Endothelial cell of umbilical vein (primary cell): Measurements from ENCODE around the gene DIPK1A. TPM values are rescaled to one million over a fixed set of nuclear protein-coding genes. Genes with fewer than 3 reads are reported as not detected.

Experiments
- BruUV-seq: library from RNA; stranded (reverse); fragments of 400-500 nt; replicated peaks from 2 replicates; lab custom pipeline; 2021; lab: Mats Ljungman, UMichigan
- CTCF ChIA-PET: fragments of 300-600, 350-600 bp; sonication (Branson Sonifier 250); formaldehyde crosslinking; loops from one replicate; lab custom pipeline; 2021; ENCODE audit warnings: antibody characterized with exemption, inconsistent platforms; lab: Charles Lee
- POLR2A ChIA-PET: fragments of 300-600, 350-600 bp; sonication (Branson Sonifier 250); formaldehyde crosslinking; loops from one replicate; lab custom pipeline; 2021; ENCODE audit warnings: antibody characterized with exemption, inconsistent platforms; lab: Charles Lee
- DNase-seq: peaks from one replicate; pipeline ENCODE4 v3.0.0-alpha.2; 2011; ENCODE audit warnings: low read depth, low spot score
- FAIRE-seq: peaks from 2 replicates; lab custom pipeline; 2011; peaks lifted over from hg19 to GRCh38; lab: Jason Lieb, UNC
- H2AFZ ChIP-seq: 2 replicates; pipeline ENCODE4 v1.6.0; 2012; ENCODE audit warnings: low read depth, low read length, control low read depth, inconsistent platforms
- H3K27ac ChIP-seq: 2 replicates; pipeline ENCODE4 v1.5.1; 2011; ENCODE audit warnings: low read depth, mild to moderate bottlenecking, control low read depth, low read length, moderate library complexity; ENCODE audit not compliant: insufficient read depth
- H3K27me3 ChIP-seq, 2 experiments: 2 replicates each; pipeline versions ENCODE4 v1.6.0 to v1.6.1; 2011; ENCODE audit warnings: low read length in 2 of 2, mixed read lengths in 1 of 2; ENCODE audit not compliant: control insufficient read depth in 2 of 2, insufficient read depth in 2 of 2
- H3K36me3 ChIP-seq, 2 experiments: 2 replicates in 1 of 2; 3 replicates in 1 of 2; pipeline ENCODE4 v1.5.1; 2011; ENCODE audit warnings: low read length in 2 of 2, mild to moderate bottlenecking in 1 of 2, moderate library complexity in 1 of 2; ENCODE audit not compliant: control insufficient read depth in 2 of 2, insufficient read depth in 2 of 2; ENCODE audit errors: extremely low read depth in 1 of 2
- H3K4me1 ChIP-seq: 3 replicates; pipeline ENCODE4 v1.5.1; 2011; ENCODE audit warnings: mild to moderate bottlenecking, low read length; ENCODE audit not compliant: control insufficient read depth, insufficient read depth; ENCODE audit errors: extremely low read depth
- H3K4me2 ChIP-seq: 2 replicates; pipeline ENCODE4 v1.6.1; 2011; ENCODE audit warnings: low read length, control low read depth, mixed read lengths; ENCODE audit not compliant: insufficient read depth
- H3K4me3 ChIP-seq, 3 experiments: fragments of 200-600 bp in 1 of 3; sonication (generic), shearing (Covaris generic) in 1 of 3; replicated peaks in 1 of 3; 2 replicates each; pipeline ENCODE4 v1.5.1; 2011 to 2016; ENCODE audit warnings: control low read depth in 3 of 3, low read length in 3 of 3, mild to moderate bottlenecking in 2 of 3, inconsistent platforms in 1 of 3, low read depth in 1 of 3, moderate library complexity in 1 of 3; ENCODE audit not compliant: insufficient read depth in 1 of 3
- H3K79me2 ChIP-seq: 2 replicates; pipeline ENCODE4 v1.6.0; 2012; ENCODE audit warnings: low read length, inconsistent platforms; ENCODE audit not compliant: control insufficient read depth, insufficient read depth
- H3K9ac ChIP-seq: replicated peaks from 2 replicates; pipeline ENCODE3; 2011; ENCODE audit warnings: low read length, control low read depth; ENCODE audit not compliant: insufficient read depth; ENCODE audit errors: extremely low read depth
- H3K9me1 ChIP-seq: replicated peaks from 3 replicates; pipeline ENCODE4 v1.6.0; 2011; ENCODE audit warnings: mild to moderate bottlenecking, low read length; ENCODE audit not compliant: control insufficient read depth, insufficient read depth; ENCODE audit errors: extremely low read depth
- H3K9me3 ChIP-seq: replicated peaks from 2 replicates; pipeline ENCODE4 v1.5.1; 2012; ENCODE audit warnings: low read length, inconsistent platforms; ENCODE audit not compliant: control insufficient read depth, insufficient read depth
- H4K20me1 ChIP-seq: replicated peaks from 2 replicates; pipeline ENCODE3; 2011; ENCODE audit warnings: mild to moderate bottlenecking, low read length; ENCODE audit not compliant: control insufficient read depth, insufficient read depth; ENCODE audit errors: extremely low read depth
- CTCF ChIP-seq, 2 donors: IDR thresholded peaks; 1 replicate in 1 of 2; 2 replicates in 1 of 2; pipeline ENCODE4 v1.5.1; 2011; ENCODE audit warnings: low read length in 2 of 2, mild to moderate bottlenecking in 2 of 2, moderate library complexity in 2 of 2, control low read depth in 1 of 2, inconsistent platforms in 1 of 2, low read depth in 1 of 2; ENCODE audit not compliant: insufficient read depth in 1 of 2; ENCODE audit errors: extremely low read depth in 1 of 2
- EZH2 ChIP-seq: IDR thresholded peaks from 2 replicates; pipeline ENCODE4 v1.6.1; 2012; ENCODE audit warnings: borderline replicate concordance, low read depth, mild to moderate bottlenecking, moderate library complexity, low read length, inconsistent platforms; ENCODE audit not compliant: severe bottlenecking
- FOS ChIP-seq: IDR thresholded peaks from 2 replicates; pipeline ENCODE4 v1.6.1; 2011; ENCODE audit warnings: mild to moderate bottlenecking, low read length, moderate library complexity, borderline replicate concordance; ENCODE audit not compliant: insufficient read depth
- GATA2 ChIP-seq: IDR thresholded peaks from 2 replicates; pipeline ENCODE4 v1.7.0; 2011; ENCODE audit warnings: low read depth, mild to moderate bottlenecking, moderate library complexity, mixed read lengths, low read length; ENCODE audit not compliant: insufficient read length, insufficient read depth
- JUN ChIP-seq: IDR thresholded peaks from 2 replicates; pipeline ENCODE4 v1.6.1; 2011; ENCODE audit warnings: borderline replicate concordance, low read depth; ENCODE audit not compliant: insufficient read length, insufficient read depth
- MAX ChIP-seq: IDR thresholded peaks from 2 replicates; pipeline ENCODE4 v1.6.1; 2011; ENCODE audit not compliant: insufficient read depth, insufficient read length
- MYC ChIP-seq: IDR thresholded peaks from one replicate; pipeline ENCODE4 v1.6.1; 2011; ENCODE audit warnings: mild to moderate bottlenecking, low read depth, low read length
- POLR2A ChIP-seq: IDR thresholded peaks from 2 replicates; pipeline ENCODE4 v1.6.1; 2012; ENCODE audit warnings: low read depth, mild to moderate bottlenecking, control low read depth, low read length
- POLR2AphosphoS5 ChIP-seq: IDR thresholded peaks from 2 replicates; pipeline ENCODE4 v1.6.1; 2012; ENCODE audit warnings: low read depth, mild to moderate bottlenecking, control low read depth, low read length, moderate library complexity; ENCODE audit not compliant: insufficient read depth
- dilution Hi-C: fragments of 300-500 bp; cut with MboI; formaldehyde crosslinking; loops from one replicate; pipeline ENCODE4 v1.15.0; 2019; ENCODE audit warnings: low sequenced_read_pairs; ENCODE audit not compliant: extremely low pct_ligation_motif_present
- intact Hi-C: fragments of 100-400 bp; cut with micrococcal nuclease; formaldehyde crosslinking; loops from one replicate; pipeline ENCODE4 v1.10.0; 2022
- polyA plus RNA-seq, 4 experiments: library from polyadenylated mRNA; depleted of rRNA in 3 of 4; stranded (reverse) in 3 of 4; unstranded in 1 of 4; fragments of >200 nt; gene quantifications; 2 replicates each; pipeline versions ENCODE4 v1.2.1 to v1.2.3, GENCODE V29; 2011 to 2012; ENCODE audit warnings: missing spikeins in 1 of 4
- total RNA-seq: library from RNA; stranded (reverse); gene quantifications from 2 replicates; pipeline ENCODE4 v1.2.3, GENCODE V29; 2021

The DIPK1A gene
- total and polyA plus RNA-seq, 2 donors (not counting 3 experiments of a cell fraction or from before 2014, with no cell fraction given) = 0.25 to 0.93 TPM

GRCh38 chr1:92924501-92924900 lies 36.8 kb downstream of the DIPK1A start:
- ChIA-PET POLR2A (interaction anchor here (0.7 kb wide), 1 partner anchor 25 kb away, joined by 6 read pairs; no protein-coding TSS in a partner anchor), CTCF (no interaction called here)
- H3K27ac ChIP-seq = no peak overlapping the region
- no peak for FAIRE-seq
- intact Hi-C loops = no loop called here
- no peak overlapping the region for H3K4me2 ChIP-seq
- no peak for DNase-seq
- no peaks in the 10 kb centered on the region for H3K9me1 ChIP-seq
- dilution Hi-C loops = no loop called here
- H3K9ac ChIP-seq = no peak overlapping the region
- no peaks in the 10 kb centered on the region for H3K9me3 ChIP-seq
- H4K20me1 ChIP-seq = no peaks in the 10 kb centered on the region
- no peaks in the 10 kb centered on the region for H3K79me2 ChIP-seq
- H2AFZ ChIP-seq = no peak overlapping the region
- no TSS peak for BruUV-seq
- no peak overlapping the region for H3K4me3 ChIP-seq
- no peaks in the 10 kb centered on the region for H3K4me1 ChIP-seq
- no peaks in the 10 kb centered on the region for H3K36me3 ChIP-seq
- TF ChIP-seq MAX (no peak), FOS (no peak), GATA2 (no peak), JUN (no peak), POLR2A (no peak), POLR2AphosphoS5 (no peak), CTCF (IDR thresholded peaks at IDR 0.05; ENCODE audit: extremely low read depth in 1 of 2, insufficient read depth in 1 of 2, low read depth in 1 of 2, low read length in 2 of 2) (no peak), EZH2 (no peak), MYC (no peak)
- peaks cover 11 to 12% of the 10 kb centered on the region in 2 experiments for H3K27me3 ChIP-seq
